H1 (cell line): ENCODE results near the gene KIAA1614. TPM values are rescaled to one million over a fixed set of nuclear protein-coding genes. Genes with fewer than 3 reads are reported as not detected.

Experiments
- CTCF ChIA-PET: fragments of 300-600 bp; sonication (Branson Sonifier 250); formaldehyde crosslinking; loops from one replicate; lab custom pipeline; 2021; ENCODE audit not compliant: partially characterized antibody; lab: Charles Lee
- POLR2A ChIA-PET: fragments of 300-600 bp; sonication (Branson Sonifier 250); formaldehyde crosslinking; loops from one replicate; lab custom pipeline; 2021; ENCODE audit warnings: inconsistent platforms; ENCODE audit not compliant: partially characterized antibody; lab: Charles Lee
- DNase-seq, 2 experiments: peaks; one replicate each; pipeline versions ENCODE4 v3.0.0 to v3.0.0-alpha.2; 2010 to 2022; ENCODE audit warnings: low spot score in 2 of 2, low read depth in 1 of 2, mixed read lengths in 1 of 2
- FAIRE-seq: peaks from 2 replicates; lab custom pipeline; 2011; peaks lifted over from hg19 to GRCh38; lab: Jason Lieb, UNC
- H2AFZ ChIP-seq: 2 replicates; pipeline ENCODE4 v1.8.1; 2012; ENCODE audit warnings: low read length, inconsistent platforms
- H2AK5ac ChIP-seq: 2 replicates; pipeline ENCODE4 v1.6.1; 2013; ENCODE audit warnings: low read depth, low read length
- H2BK120ac ChIP-seq: replicated peaks from 2 replicates; pipeline ENCODE3; 2013; ENCODE audit warnings: low read depth, low read length, inconsistent platforms
- H2BK12ac ChIP-seq: 2 replicates; pipeline ENCODE4 v1.6.1; 2013; ENCODE audit warnings: low read depth, low read length
- H2BK15ac ChIP-seq: 2 replicates; pipeline ENCODE4 v1.6.1; 2013; ENCODE audit warnings: low read length
- H2BK20ac ChIP-seq: 2 replicates; pipeline ENCODE4 v1.6.1; 2013; ENCODE audit warnings: low read length
- H2BK5ac ChIP-seq: 2 replicates; pipeline ENCODE4 v1.6.1; 2013; ENCODE audit warnings: low read depth, low read length
- H3K14ac ChIP-seq: 2 replicates; pipeline ENCODE4 v1.6.1; 2013; ENCODE audit warnings: inconsistent platforms; ENCODE audit not compliant: insufficient read length
- H3K18ac ChIP-seq: 2 replicates; pipeline ENCODE4 v1.6.1; 2013; ENCODE audit warnings: low read length; ENCODE audit errors: extremely low read depth
- H3K23ac ChIP-seq: 2 replicates; pipeline ENCODE4 v1.6.1; 2013; ENCODE audit warnings: inconsistent platforms; ENCODE audit not compliant: insufficient read length
- H3K23me2 ChIP-seq: 2 replicates; pipeline ENCODE4 v1.6.1; 2013; ENCODE audit warnings: low read depth, low read length
- H3K27ac ChIP-seq: 2 replicates; pipeline ENCODE4 v1.6.1; 2011; ENCODE audit warnings: low read depth, low read length, inconsistent platforms
- H3K27me3 ChIP-seq, 4 experiments: replicated peaks in 1 of 4; 1 replicate in 1 of 4; 2 replicates in 3 of 4; pipeline versions ENCODE4 v1.6.1 to v1.8.1; 2011 to 2013; ENCODE audit warnings: low read length in 3 of 4, mild to moderate bottlenecking in 3 of 4, inconsistent platforms in 2 of 4, mixed read lengths in 2 of 4, moderate library complexity in 1 of 4; ENCODE audit not compliant: control insufficient read depth in 3 of 4, insufficient read depth in 3 of 4; ENCODE audit errors: extremely low read depth in 1 of 4
- H3K36me3 ChIP-seq, 4 experiments: 2 replicates each; pipeline versions ENCODE4 v1.6.1 to v1.8.1; 2011 to 2013; ENCODE audit warnings: mild to moderate bottlenecking in 4 of 4, low read length in 3 of 4, moderate library complexity in 2 of 4, control low read depth in 1 of 4, inconsistent platforms in 1 of 4; ENCODE audit not compliant: insufficient read depth in 4 of 4, control insufficient read depth in 2 of 4
- H3K4ac ChIP-seq: replicated peaks from 2 replicates; pipeline ENCODE3; 2013; ENCODE audit warnings: low read length, low read depth, mixed read lengths, inconsistent platforms; ENCODE audit not compliant: insufficient read length
- H3K4me1 ChIP-seq, 4 experiments: replicated peaks in 1 of 4; 1 replicate in 1 of 4; 2 replicates in 3 of 4; pipeline versions ENCODE4 v1.6.1 to v1.8.1; 2011 to 2013; ENCODE audit warnings: low read length in 3 of 4, inconsistent platforms in 2 of 4, mixed read lengths in 1 of 4; ENCODE audit not compliant: insufficient read depth in 4 of 4, control insufficient read depth in 3 of 4
- H3K4me2 ChIP-seq, 2 experiments: 2 replicates each; pipeline versions ENCODE4 v1.6.1 to v1.8.1; 2011 to 2013; ENCODE audit warnings: low read depth in 2 of 2, low read length in 2 of 2, control low read depth in 1 of 2, inconsistent platforms in 1 of 2, mild to moderate bottlenecking in 1 of 2; ENCODE audit not compliant: insufficient read depth in 1 of 2
- H3K4me3 ChIP-seq, 4 experiments: fragments of 200-600, 300-600 bp in 1 of 4; sonication (generic), shearing (Covaris generic), sonication (Bioruptor Twin) in 1 of 4; 2 replicates each; pipeline versions ENCODE4 v1.5.1 to v1.8.1; 2011 to 2016; ENCODE audit warnings: low read length in 4 of 4, low read depth in 3 of 4, control low read depth in 2 of 4, inconsistent platforms in 2 of 4, mild to moderate bottlenecking in 2 of 4, mixed read lengths in 1 of 4, moderate library complexity in 1 of 4; ENCODE audit not compliant: insufficient read depth in 2 of 4; ENCODE audit errors: extremely low read depth in 1 of 4
- H3K56ac ChIP-seq: replicated peaks from 2 replicates; pipeline ENCODE3; 2013; ENCODE audit warnings: low read depth, mild to moderate bottlenecking, mixed read lengths, low read length, inconsistent platforms; ENCODE audit not compliant: insufficient read length
- H3K79me1 ChIP-seq: 2 replicates; pipeline ENCODE4 v1.6.1; 2013; ENCODE audit warnings: low read depth, low read length, control low read depth
- H3K79me2 ChIP-seq, 2 experiments: 2 replicates each; pipeline versions ENCODE4 v1.6.1 to v1.8.1; 2012 to 2013; ENCODE audit warnings: low read length in 2 of 2, mild to moderate bottlenecking in 2 of 2, inconsistent platforms in 1 of 2; ENCODE audit not compliant: insufficient read depth in 2 of 2, control insufficient read depth in 1 of 2
- H3K9ac ChIP-seq, 4 experiments: replicated peaks in 1 of 4; 1 replicate in 1 of 4; 2 replicates in 3 of 4; pipeline versions ENCODE4 v1.6.1 to v1.8.1; 2011 to 2013; ENCODE audit warnings: low read depth in 3 of 4, low read length in 3 of 4, control low read depth in 2 of 4, mild to moderate bottlenecking in 2 of 4, moderate library complexity in 2 of 4, inconsistent platforms in 1 of 4; ENCODE audit errors: extremely low read depth in 1 of 4
- H3K9me3 ChIP-seq, 2 experiments: 2 replicates each; pipeline versions ENCODE4 v1.6.1 to v1.8.1; 2012 to 2013; ENCODE audit warnings: mild to moderate bottlenecking in 2 of 2, moderate library complexity in 2 of 2, control low read depth in 1 of 2, inconsistent platforms in 1 of 2, low read depth in 1 of 2, low read length in 1 of 2, mixed read lengths in 1 of 2; ENCODE audit not compliant: insufficient read depth in 2 of 2
- H4K20me1 ChIP-seq, 2 experiments: replicated peaks in 1 of 2; 2 replicates each; pipeline versions ENCODE3 to v1.8.1; 2011 to 2013; ENCODE audit warnings: inconsistent platforms in 2 of 2, low read length in 2 of 2, mild to moderate bottlenecking in 1 of 2; ENCODE audit not compliant: insufficient read depth in 2 of 2, control insufficient read depth in 1 of 2
- H4K5ac ChIP-seq: 2 replicates; pipeline ENCODE4 v1.6.1; 2013; ENCODE audit warnings: low read length, low read depth, mixed read lengths, inconsistent platforms; ENCODE audit not compliant: insufficient read length
- H4K8ac ChIP-seq: 2 replicates; pipeline ENCODE4 v1.8.0; 2013; ENCODE audit warnings: mild to moderate bottlenecking, moderate library complexity, low read length, inconsistent platforms; ENCODE audit not compliant: insufficient read depth; ENCODE audit errors: extremely low read depth
- H4K91ac ChIP-seq: replicated peaks from 2 replicates; pipeline ENCODE3; 2013; ENCODE audit warnings: low read length, mixed read lengths, inconsistent platforms; ENCODE audit not compliant: insufficient read length
- WGBS, 2 experiments: shearing (Covaris generic) in 1 of 2; methylation state at CpG; one replicate each; pipeline versions ENCODE4 v1.1.6 to v1.1.7; 2013 to 2015; ENCODE audit warnings: low lambda C conversion rate in 2 of 2, mixed read lengths in 2 of 2, inconsistent platforms in 1 of 2, low coverage in 1 of 2, missing lambda C conversion rate in 1 of 2; ENCODE audit not compliant: insufficient replicate concordance in 2 of 2, insufficient coverage in 1 of 2, insufficient read length in 1 of 2; ENCODE audit errors: extremely low coverage in 1 of 2, missing lambda C conversion rate in 1 of 2; 5-methylcytosine and 5-hydroxymethylcytosine counted together
- polyA plus RNA-seq, 7 experiments: library from polyadenylated mRNA; depleted of rRNA in 3 of 7; stranded (reverse) in 5 of 7; unstranded in 2 of 7; fragments of >200 nt in 5 of 7; fragments of 200-250 nt in 2 of 7; gene quantifications; 1 replicate in 5 of 7; 2 replicates in 1 of 7; 4 replicates in 1 of 7; pipeline versions ENCODE4 v1.2.1 to v1.2.3, GENCODE V29; 2011 to 2013; ENCODE audit warnings: missing spikeins in 2 of 7, mixed read lengths in 2 of 7
- total RNA-seq: library from RNA; stranded (reverse); fragmentation: NEBNext Ultra II Directional; extraction: Animal tissue kit (Norgen Biotek cat#: 25700); gene quantifications from 2 replicates; pipeline ENCODE4 v1.2.1, GENCODE V29; 2021

Gene KIAA1614
- total and polyA plus RNA-seq, 2 of the 8 experiments (the other 6 are each of a cell fraction or from before 2014, with no cell fraction given), result 1.3 to 3.1 TPM

- no peak overlapping the region for H3K9ac ChIP-seq
- H3K4me1 ChIP-seq, result peaks cover 32 to 59% (median 43%) of the 10 kb centered on the region in 4 experiments
- H3K79me2 ChIP-seq, result no peaks in the 10 kb centered on the region
- peak overlapping the region; percentile 86; the same call in 1 of the 2 replicates for H2BK5ac ChIP-seq
- DNase-seq (no peak), FAIRE-seq (no peak)
- H4K8ac ChIP-seq, result no peak overlapping the region
- H4K20me1 ChIP-seq, result no peaks in the 10 kb centered on the region
- H4K5ac ChIP-seq, result no peak overlapping the region
- peak overlapping the region; percentile 94; the same call in 1 of the 2 replicates for H2AK5ac ChIP-seq
- no peak overlapping the region for H3K27ac ChIP-seq
- ChIA-PET CTCF (interaction anchor here (0.7 to 3.9 kb wide), 12 partner anchors 9 to 409 kb away, joined by 3 to 11 read pairs (median 4); partner anchors contain the start of gene KIAA1614), POLR2A (interaction anchor here (0.6 to 2.1 kb wide), 4 partner anchors 10 to 163 kb away, joined by 3 to 14 read pairs (median 6); partner anchors contain the start of genes IER5 and KIAA1614)
- peak overlapping the region; percentile 88 for H2BK20ac ChIP-seq
- no peak overlapping the region for H3K4me3 ChIP-seq
- H3K79me1 ChIP-seq, result no peaks in the 10 kb centered on the region
- H2BK120ac ChIP-seq, result peak overlapping the region; percentile 70
- no peak overlapping the region for H3K56ac ChIP-seq
- no peak overlapping the region for H2AFZ ChIP-seq
- no peak overlapping the region for H3K23ac ChIP-seq
- no peak overlapping the region for H3K4ac ChIP-seq
- H3K36me3 ChIP-seq, result no peaks in the 10 kb centered on the region
- no peaks in the 10 kb centered on the region; a peak in 1 of 7 replicates for H3K27me3 ChIP-seq
- H3K23me2 ChIP-seq, result peaks cover 2% of the 10 kb centered on the region
- no peak overlapping the region for H3K14ac ChIP-seq
- WGBS, 2 experiments, result 61% methylated on average over 7 of the region's 7 CpGs; no CpG with 5 or more reads in 1 of the 2 experiments
- peak overlapping the region in 1 of 2 experiments; percentile 11; a peak in 1 of 4 replicates for H3K4me2 ChIP-seq
- H3K9me3 ChIP-seq, result no peaks in the 10 kb centered on the region
- H2BK15ac ChIP-seq, result no peak overlapping the region
- peak overlapping the region; percentile 93 for H2BK12ac ChIP-seq
- H3K18ac ChIP-seq, result peak overlapping the region; percentile 68
- H4K91ac ChIP-seq, result peak overlapping the region; percentile 96
Measured at GRCh38 chr1:180925471-180926051, 12.9 kb downstream of the KIAA1614 start.
